ENCODE measurements around the gene ZNF275.

Gene ZNF275

DNA sequence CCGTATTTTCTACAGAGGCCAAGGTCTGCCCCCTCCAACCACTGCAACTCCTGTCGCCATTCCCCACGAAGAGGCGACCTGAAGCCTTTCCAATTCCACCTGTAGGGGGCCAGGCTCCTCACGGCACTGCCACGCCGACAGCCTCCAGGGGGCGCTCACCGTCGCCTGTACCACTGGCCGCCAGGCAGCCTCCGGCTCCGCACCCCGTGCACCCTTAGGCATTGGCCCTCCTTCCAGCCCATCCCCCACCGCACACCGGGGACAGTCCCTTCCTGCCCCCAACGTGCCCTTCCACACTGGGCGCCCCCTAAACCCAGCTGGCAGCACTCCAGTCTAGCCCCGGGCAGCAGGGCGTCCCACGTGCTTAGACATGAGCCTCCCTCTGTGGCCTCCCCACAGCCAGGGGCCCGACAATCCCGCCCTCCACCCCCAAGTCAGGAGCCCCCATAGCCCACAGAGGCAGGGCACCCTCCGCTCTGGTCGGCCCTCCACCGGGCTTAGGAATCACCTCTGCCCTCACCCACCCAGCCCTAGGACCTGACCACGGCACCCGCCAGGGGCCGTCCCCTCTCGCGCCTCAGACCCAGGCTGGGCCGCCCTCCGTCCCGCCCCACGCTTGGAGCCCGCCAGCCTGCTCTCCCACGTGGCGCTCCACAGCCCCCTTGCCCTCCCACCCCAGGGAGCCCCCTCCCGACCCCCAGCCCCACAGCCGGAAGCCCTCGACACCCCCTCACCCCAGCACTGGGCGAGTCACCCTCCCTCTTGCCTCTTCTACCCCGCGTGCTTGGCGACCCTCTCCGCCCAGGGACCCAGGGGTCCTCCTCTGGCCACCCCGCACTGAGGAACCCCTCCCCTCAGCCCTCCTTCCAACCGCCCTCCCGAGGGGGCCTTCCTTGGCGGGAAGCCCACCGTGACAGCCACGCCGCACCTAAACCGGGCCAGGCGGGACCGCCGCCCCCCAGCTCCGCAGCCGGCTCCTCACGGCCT, 66.5 kb downstream of the ZNF275 start:
- Histone ChIP-seq H3K4me3 (no peak overlapping the region), H3K9me3 (replicated peaks in 1 of 11) (peaks cover 7 to 22% (median 13%) of the 10 kb centered on the region in 11 experiments; a peak in 19 of 22 replicates), H3K4me2 (peak overlapping the region; percentile 5 to 54 (median 14); a peak in 10 of 22 replicates), H3K9ac (no peak overlapping the region), H4K20me1 (no peaks in the 10 kb centered on the region; a peak in 1 of 22 replicates), H3K36me3 (no peaks in the 10 kb centered on the region), H3K27ac (peak overlapping the region in 1 of 11 experiments; percentile 7; a peak in 1 of 22 replicates), H3K27me3 (peaks cover 19 to 47% (median 35%) of the 10 kb centered on the region in 11 experiments), H3K4me1 (peaks cover 14 to 30% (median 23%) of the 10 kb centered on the region in 10 experiments)
- no peak for TF ChIP-seq Cebpa-rat (IDR thresholded peaks at IDR 0.05)

DNA sequence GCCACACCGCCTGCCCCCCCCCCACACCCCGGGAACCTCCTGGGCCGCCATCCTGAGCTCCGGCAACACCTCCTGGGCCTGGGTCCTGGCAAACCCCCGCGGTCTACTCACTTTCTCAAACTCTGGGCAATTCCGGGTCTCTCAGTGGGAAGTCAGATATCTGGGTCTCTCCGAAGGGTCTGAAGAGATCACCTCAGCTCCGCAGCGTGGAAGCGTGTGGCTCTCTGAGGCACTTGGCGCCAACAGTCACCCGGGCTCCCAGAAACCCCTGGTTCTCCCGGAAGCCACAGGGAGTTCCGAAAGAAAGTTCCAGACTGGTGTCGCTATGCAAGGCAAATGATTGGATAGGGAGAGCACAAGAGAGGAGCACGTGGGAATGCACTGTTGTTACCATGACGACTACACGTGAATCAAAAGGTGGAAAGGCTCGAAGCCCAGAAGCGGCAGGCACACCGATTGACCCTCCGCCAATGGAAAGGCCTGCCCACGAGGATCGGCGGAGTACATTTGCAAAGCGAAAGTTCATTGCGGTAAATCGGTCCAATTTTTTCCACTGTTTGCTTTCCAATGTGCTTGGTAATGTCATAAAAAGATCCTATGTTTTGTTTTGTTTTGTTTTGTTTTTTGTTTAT, 67.3 kb downstream of the ZNF275 start, which contains the start of gene PNMA6E:
Gene PNMA6E (minus strand): TSS at position 218 of the 632 bp plus-strand sequence. CDS start 2,501 bp downstream, outside the sequence.
- peak within 1 kb of the TSS in 1 of 11 experiments; percentile 7; a peak in 1 of 22 replicates for H3K27ac ChIP-seq
- peaks cover 19 to 47% (median 41%) of the 10 kb centered on the region in 11 experiments for H3K27me3 ChIP-seq
- peaks cover 7 to 22% (median 13%) of the 10 kb centered on the region in 11 experiments; a peak in 19 of 22 replicates for H3K9me3 ChIP-seq (replicated peaks in 1 of 11)
- no peak within 1 kb of the TSS for H3K4me3 ChIP-seq
- TF ChIP-seq Cebpa-rat (IDR thresholded peaks at IDR 0.05), result no peak
- no peaks in the 10 kb centered on the region; a peak in 1 of 22 replicates for H4K20me1 ChIP-seq
- H3K4me1 ChIP-seq, result peaks cover 6 to 22% (median 15%) of the 10 kb centered on the region in 10 experiments; a peak in 19 of 20 replicates
- no peak within 1 kb of the TSS for H3K9ac ChIP-seq
- no peaks in the 10 kb centered on the region for H3K36me3 ChIP-seq
- peak within 1 kb of the TSS in 9 of 11 experiments; percentile 5 to 54 (median 14); a peak in 5 of 22 replicates for H3K4me2 ChIP-seq

Measured in BLaER1 treated with 17β-estradiol and CSF1 and Interleukin-3, amounts not matched to agents 10 nM and 100 nM (cell line).